Measurements from ENCODE around the gene ALDOC.

- TF ChIP-seq CTCF (IDR thresholded peaks at IDR 0.05; ENCODE audit: low read length) = no peak
- TF ChIP-seq EZH2 (optimal IDR thresholded peaks at IDR 0.05; ENCODE audit: low read depth, low read length) = no peak
Observed at GRCh38 chr17:28528327-28529012, 48.2 kb downstream of the ALDOC start.
